Endothelial cell of umbilical vein (primary cell): ENCODE measurements around the gene MAPRE2. TPM values are rescaled to one million over a fixed set of nuclear protein-coding genes. Genes with fewer than 3 reads are reported as not detected.

Experiments used
- BruUV-seq: library from RNA; stranded (reverse); fragments of 400-500 nt; replicated peaks from 2 replicates; lab custom pipeline; 2021; lab: Mats Ljungman, UMichigan
- CTCF ChIA-PET: fragments of 300-600, 350-600 bp; sonication (Branson Sonifier 250); formaldehyde crosslinking; loops from one replicate; lab custom pipeline; 2021; ENCODE audit warnings: antibody characterized with exemption, inconsistent platforms; lab: Charles Lee
- POLR2A ChIA-PET: fragments of 300-600, 350-600 bp; sonication (Branson Sonifier 250); formaldehyde crosslinking; loops from one replicate; lab custom pipeline; 2021; ENCODE audit warnings: antibody characterized with exemption, inconsistent platforms; lab: Charles Lee
- DNase-seq: peaks from one replicate; pipeline ENCODE4 v3.0.0-alpha.2; 2011; ENCODE audit warnings: low read depth, low spot score
- FAIRE-seq: peaks from 2 replicates; lab custom pipeline; 2011; peaks lifted over from hg19 to GRCh38; lab: Jason Lieb, UNC
- H2AFZ ChIP-seq: 2 replicates; pipeline ENCODE4 v1.6.0; 2012; ENCODE audit warnings: low read depth, low read length, control low read depth, inconsistent platforms
- H3K27ac ChIP-seq: 2 replicates; pipeline ENCODE4 v1.5.1; 2011; ENCODE audit warnings: low read depth, mild to moderate bottlenecking, control low read depth, low read length, moderate library complexity; ENCODE audit not compliant: insufficient read depth
- H3K27me3 ChIP-seq, 2 experiments: 2 replicates each; pipeline versions ENCODE4 v1.6.0 to v1.6.1; 2011; ENCODE audit warnings: low read length in 2 of 2, mixed read lengths in 1 of 2; ENCODE audit not compliant: control insufficient read depth in 2 of 2, insufficient read depth in 2 of 2
- H3K36me3 ChIP-seq, 2 experiments: 2 replicates in 1 of 2; 3 replicates in 1 of 2; pipeline ENCODE4 v1.5.1; 2011; ENCODE audit warnings: low read length in 2 of 2, mild to moderate bottlenecking in 1 of 2, moderate library complexity in 1 of 2; ENCODE audit not compliant: control insufficient read depth in 2 of 2, insufficient read depth in 2 of 2; ENCODE audit errors: extremely low read depth in 1 of 2
- H3K4me1 ChIP-seq: 3 replicates; pipeline ENCODE4 v1.5.1; 2011; ENCODE audit warnings: mild to moderate bottlenecking, low read length; ENCODE audit not compliant: control insufficient read depth, insufficient read depth; ENCODE audit errors: extremely low read depth
- H3K4me2 ChIP-seq: 2 replicates; pipeline ENCODE4 v1.6.1; 2011; ENCODE audit warnings: low read length, control low read depth, mixed read lengths; ENCODE audit not compliant: insufficient read depth
- H3K4me3 ChIP-seq, 3 experiments: fragments of 200-600 bp in 1 of 3; sonication (generic), shearing (Covaris generic) in 1 of 3; replicated peaks in 1 of 3; 2 replicates each; pipeline ENCODE4 v1.5.1; 2011 to 2016; ENCODE audit warnings: control low read depth in 3 of 3, low read length in 3 of 3, mild to moderate bottlenecking in 2 of 3, inconsistent platforms in 1 of 3, low read depth in 1 of 3, moderate library complexity in 1 of 3; ENCODE audit not compliant: insufficient read depth in 1 of 3
- H3K79me2 ChIP-seq: 2 replicates; pipeline ENCODE4 v1.6.0; 2012; ENCODE audit warnings: low read length, inconsistent platforms; ENCODE audit not compliant: control insufficient read depth, insufficient read depth
- H3K9ac ChIP-seq: replicated peaks from 2 replicates; pipeline ENCODE3; 2011; ENCODE audit warnings: low read length, control low read depth; ENCODE audit not compliant: insufficient read depth; ENCODE audit errors: extremely low read depth
- H3K9me1 ChIP-seq: replicated peaks from 3 replicates; pipeline ENCODE4 v1.6.0; 2011; ENCODE audit warnings: mild to moderate bottlenecking, low read length; ENCODE audit not compliant: control insufficient read depth, insufficient read depth; ENCODE audit errors: extremely low read depth
- H3K9me3 ChIP-seq: replicated peaks from 2 replicates; pipeline ENCODE4 v1.5.1; 2012; ENCODE audit warnings: low read length, inconsistent platforms; ENCODE audit not compliant: control insufficient read depth, insufficient read depth
- H4K20me1 ChIP-seq: replicated peaks from 2 replicates; pipeline ENCODE3; 2011; ENCODE audit warnings: mild to moderate bottlenecking, low read length; ENCODE audit not compliant: control insufficient read depth, insufficient read depth; ENCODE audit errors: extremely low read depth
- EZH2 ChIP-seq: IDR thresholded peaks from 2 replicates; pipeline ENCODE4 v1.6.1; 2012; ENCODE audit warnings: borderline replicate concordance, low read depth, mild to moderate bottlenecking, moderate library complexity, low read length, inconsistent platforms; ENCODE audit not compliant: severe bottlenecking
- FOS ChIP-seq: IDR thresholded peaks from 2 replicates; pipeline ENCODE4 v1.6.1; 2011; ENCODE audit warnings: mild to moderate bottlenecking, low read length, moderate library complexity, borderline replicate concordance; ENCODE audit not compliant: insufficient read depth
- GATA2 ChIP-seq: IDR thresholded peaks from 2 replicates; pipeline ENCODE4 v1.7.0; 2011; ENCODE audit warnings: low read depth, mild to moderate bottlenecking, moderate library complexity, mixed read lengths, low read length; ENCODE audit not compliant: insufficient read length, insufficient read depth
- JUN ChIP-seq: IDR thresholded peaks from 2 replicates; pipeline ENCODE4 v1.6.1; 2011; ENCODE audit warnings: borderline replicate concordance, low read depth; ENCODE audit not compliant: insufficient read length, insufficient read depth
- MYC ChIP-seq: IDR thresholded peaks from one replicate; pipeline ENCODE4 v1.6.1; 2011; ENCODE audit warnings: mild to moderate bottlenecking, low read depth, low read length
- POLR2A ChIP-seq: IDR thresholded peaks from 2 replicates; pipeline ENCODE4 v1.6.1; 2012; ENCODE audit warnings: low read depth, mild to moderate bottlenecking, control low read depth, low read length
- POLR2AphosphoS5 ChIP-seq: IDR thresholded peaks from 2 replicates; pipeline ENCODE4 v1.6.1; 2012; ENCODE audit warnings: low read depth, mild to moderate bottlenecking, control low read depth, low read length, moderate library complexity; ENCODE audit not compliant: insufficient read depth
- dilution Hi-C: fragments of 300-500 bp; cut with MboI; formaldehyde crosslinking; loops from one replicate; pipeline ENCODE4 v1.15.0; 2019; ENCODE audit warnings: low sequenced_read_pairs; ENCODE audit not compliant: extremely low pct_ligation_motif_present
- intact Hi-C: fragments of 100-400 bp; cut with micrococcal nuclease; formaldehyde crosslinking; loops from one replicate; pipeline ENCODE4 v1.10.0; 2022
- polyA plus RNA-seq, 4 experiments: library from polyadenylated mRNA; depleted of rRNA in 3 of 4; stranded (reverse) in 3 of 4; unstranded in 1 of 4; fragments of >200 nt; gene quantifications; 2 replicates each; pipeline versions ENCODE4 v1.2.1 to v1.2.3, GENCODE V29; 2011 to 2012; ENCODE audit warnings: missing spikeins in 1 of 4
- total RNA-seq: library from RNA; stranded (reverse); gene quantifications from 2 replicates; pipeline ENCODE4 v1.2.3, GENCODE V29; 2021
- TF ChIP-seq, protein P1 (sequence below), 2 donors: IDR thresholded peaks; 1 replicate in 1 of 2; 2 replicates in 1 of 2; pipeline ENCODE4 v1.5.1; 2011; ENCODE audit warnings: low read length in 2 of 2, mild to moderate bottlenecking in 2 of 2, moderate library complexity in 2 of 2, control low read depth in 1 of 2, inconsistent platforms in 1 of 2, low read depth in 1 of 2; ENCODE audit not compliant: insufficient read depth in 1 of 2; ENCODE audit errors: extremely low read depth in 1 of 2
- TF ChIP-seq, protein P2 (sequence below): IDR thresholded peaks from 2 replicates; pipeline ENCODE4 v1.6.1; 2011; ENCODE audit not compliant: insufficient read depth, insufficient read length

The MAPRE2 gene
- total and polyA plus RNA-seq, 2 donors (not counting 3 experiments of a cell fraction or from before 2014, with no cell fraction given): 117 to 148 TPM

DNA sequence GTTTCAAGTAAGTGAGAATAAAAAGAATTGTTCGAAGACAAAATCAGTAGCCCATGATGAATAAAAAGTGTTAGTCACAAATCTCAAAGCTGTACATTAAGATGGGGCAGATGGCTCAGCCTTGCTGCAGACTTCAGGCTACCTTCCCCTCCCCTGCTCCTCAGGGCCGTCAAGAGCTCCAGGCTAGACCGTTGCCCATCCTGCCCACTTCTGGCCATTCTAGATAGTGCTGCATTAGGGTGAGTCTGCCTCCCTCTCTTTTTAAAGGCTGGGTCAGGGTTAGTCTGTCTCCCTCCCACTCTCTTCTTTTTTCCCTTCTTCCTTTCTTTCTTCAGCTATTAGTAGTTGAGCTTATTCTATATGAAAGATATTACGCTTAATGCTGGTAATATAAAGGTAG is 86.0 kb downstream of the MAPRE2 start:
- Histone ChIP-seq H3K9me3 (no peaks in the 10 kb centered on the region), H3K79me2 (peaks cover 7% of the 10 kb centered on the region), H3K4me3 (no peak overlapping the region), H3K4me2 (no peak overlapping the region), H3K27ac (no peak overlapping the region), H3K9ac (no peak overlapping the region), H2AFZ (no peak overlapping the region), H4K20me1 (peaks cover 4% of the 10 kb centered on the region), H3K9me1 (no peaks in the 10 kb centered on the region), H3K4me1 (peaks cover 9% of the 10 kb centered on the region), H3K36me3 (peaks cover 19 to 24% of the 10 kb centered on the region in 2 experiments), H3K27me3 (no peaks in the 10 kb centered on the region)
- FAIRE-seq (peak; percentile 52), DNase-seq (peak; percentile 21)
- dilution Hi-C loops (no loop called here), intact Hi-C loops (loop anchor here (1.0 kb wide), 1 partner anchor 121 kb away; no protein-coding TSS in a partner anchor)
- no TSS peak for BruUV-seq
- CTCF ChIA-PET: interaction anchor here (1.1 to 3.0 kb wide), 11 partner anchors 12 to 228 kb away, joined by 3 to 20 read pairs (median 5); partner anchors contain the start of gene MAPRE2
- POLR2A ChIA-PET: interaction anchor here (0.9 kb wide), 1 partner anchor 59 kb away, joined by 3 read pairs; no protein-coding TSS in a partner anchor
- TF ChIP-seq, protein P1, sequence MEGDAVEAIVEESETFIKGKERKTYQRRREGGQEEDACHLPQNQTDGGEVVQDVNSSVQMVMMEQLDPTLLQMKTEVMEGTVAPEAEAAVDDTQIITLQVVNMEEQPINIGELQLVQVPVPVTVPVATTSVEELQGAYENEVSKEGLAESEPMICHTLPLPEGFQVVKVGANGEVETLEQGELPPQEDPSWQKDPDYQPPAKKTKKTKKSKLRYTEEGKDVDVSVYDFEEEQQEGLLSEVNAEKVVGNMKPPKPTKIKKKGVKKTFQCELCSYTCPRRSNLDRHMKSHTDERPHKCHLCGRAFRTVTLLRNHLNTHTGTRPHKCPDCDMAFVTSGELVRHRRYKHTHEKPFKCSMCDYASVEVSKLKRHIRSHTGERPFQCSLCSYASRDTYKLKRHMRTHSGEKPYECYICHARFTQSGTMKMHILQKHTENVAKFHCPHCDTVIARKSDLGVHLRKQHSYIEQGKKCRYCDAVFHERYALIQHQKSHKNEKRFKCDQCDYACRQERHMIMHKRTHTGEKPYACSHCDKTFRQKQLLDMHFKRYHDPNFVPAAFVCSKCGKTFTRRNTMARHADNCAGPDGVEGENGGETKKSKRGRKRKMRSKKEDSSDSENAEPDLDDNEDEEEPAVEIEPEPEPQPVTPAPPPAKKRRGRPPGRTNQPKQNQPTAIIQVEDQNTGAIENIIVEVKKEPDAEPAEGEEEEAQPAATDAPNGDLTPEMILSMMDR (IDR thresholded peaks at IDR 0.05; ENCODE audit: extremely low read depth in 1 of 2, insufficient read depth in 1 of 2, low read depth in 1 of 2, low read length in 2 of 2): peak in 1 of 2 donors; percentile 28
- no peak for TF ChIP-seq EZH2

DNA sequence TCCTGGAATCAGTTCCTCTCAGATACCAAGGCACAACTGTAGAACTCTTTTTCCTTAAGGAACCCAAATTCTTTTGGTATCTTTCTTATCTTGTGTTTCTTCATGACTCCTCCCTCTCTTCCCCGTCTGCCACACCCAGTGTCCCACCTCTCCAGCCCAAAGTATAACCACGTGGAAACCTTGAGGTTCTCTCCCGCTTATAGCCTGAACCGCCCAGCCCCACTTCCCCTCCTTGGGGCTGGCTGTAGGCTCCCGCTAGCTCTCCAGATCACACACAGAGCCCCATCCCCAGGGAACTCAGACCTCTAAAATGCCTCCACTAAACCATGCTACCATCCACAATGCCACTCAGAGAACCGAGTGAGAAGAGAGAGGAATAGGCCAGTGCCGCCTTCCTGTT is 87.5 kb downstream of the MAPRE2 start:
- no peak for FAIRE-seq
- no peak overlapping the region for H2AFZ ChIP-seq
- no peak overlapping the region for H3K27ac ChIP-seq
- no peaks in the 10 kb centered on the region for H3K27me3 ChIP-seq
- no peak overlapping the region for H3K9ac ChIP-seq
- CTCF ChIA-PET: interaction anchor here (2.2 kb wide), 1 partner anchor 122 kb away, joined by 20 read pairs; no protein-coding TSS in a partner anchor
- H3K9me3 ChIP-seq: no peaks in the 10 kb centered on the region
- H3K4me2 ChIP-seq: no peak overlapping the region
- H4K20me1 ChIP-seq: peaks cover 4% of the 10 kb centered on the region
- dilution Hi-C loops (no loop called here), intact Hi-C loops (no loop called here)
- H3K36me3 ChIP-seq: peaks cover 22 to 24% of the 10 kb centered on the region in 2 experiments
- no peak for TF ChIP-seq EZH2
- no peak for TF ChIP-seq FOS
- no peak for TF ChIP-seq GATA2
- no peak for TF ChIP-seq MYC
- TF ChIP-seq, protein P2, sequence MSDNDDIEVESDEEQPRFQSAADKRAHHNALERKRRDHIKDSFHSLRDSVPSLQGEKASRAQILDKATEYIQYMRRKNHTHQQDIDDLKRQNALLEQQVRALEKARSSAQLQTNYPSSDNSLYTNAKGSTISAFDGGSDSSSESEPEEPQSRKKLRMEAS: no peak
- TF ChIP-seq JUN: no peak
- TF ChIP-seq POLR2AphosphoS5: no peak
- TF ChIP-seq POLR2A: no peak
- TF ChIP-seq, protein P1 (IDR thresholded peaks at IDR 0.05; ENCODE audit: extremely low read depth in 1 of 2, insufficient read depth in 1 of 2, low read depth in 1 of 2, low read length in 2 of 2): no peak
- H3K4me3 ChIP-seq: no peak overlapping the region
- no peaks in the 10 kb centered on the region for H3K9me1 ChIP-seq
- no peak for DNase-seq
- peaks cover 9% of the 10 kb centered on the region for H3K4me1 ChIP-seq
- no peaks in the 10 kb centered on the region for H3K79me2 ChIP-seq
- no TSS peak for BruUV-seq
- POLR2A ChIA-PET: no interaction called here
